GM18520 (cell line): ENCODE data around the gene SLC7A5.
"Not testable (repeated sequence)": the region's sequence is repeated elsewhere in the genome, so short reads cannot be mapped to it uniquely, and the experiment has no call there.

Experiments used
- ATAC-seq: cut with Tn5 transposase; IDR thresholded peaks from one replicate; pipeline ENCODE4 v1.9.1; 2021; ENCODE audit not compliant: unreplicated experiment

SLC7A5 gene

DNA sequence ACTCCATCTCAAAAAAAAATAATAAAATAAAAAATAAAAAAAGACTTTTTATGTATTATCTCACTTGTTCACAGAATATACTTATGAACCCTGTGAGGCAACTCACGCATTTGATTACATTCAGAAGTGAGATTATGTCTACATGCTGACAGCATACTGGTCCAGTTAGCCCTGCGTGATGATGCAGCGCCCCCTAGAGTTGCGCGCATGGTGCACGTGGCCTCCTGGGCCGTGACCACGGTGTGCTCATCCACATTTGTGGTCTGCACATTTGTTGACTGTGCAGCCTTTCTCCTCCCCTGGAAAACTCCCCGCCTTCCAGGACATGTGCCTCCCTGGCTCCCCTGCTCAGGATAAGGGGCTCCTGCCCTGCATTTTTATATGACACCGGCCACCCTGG is 20.5 kb upstream of the SLC7A5 start:
- ATAC-seq = not testable (repeated sequence)

DNA sequence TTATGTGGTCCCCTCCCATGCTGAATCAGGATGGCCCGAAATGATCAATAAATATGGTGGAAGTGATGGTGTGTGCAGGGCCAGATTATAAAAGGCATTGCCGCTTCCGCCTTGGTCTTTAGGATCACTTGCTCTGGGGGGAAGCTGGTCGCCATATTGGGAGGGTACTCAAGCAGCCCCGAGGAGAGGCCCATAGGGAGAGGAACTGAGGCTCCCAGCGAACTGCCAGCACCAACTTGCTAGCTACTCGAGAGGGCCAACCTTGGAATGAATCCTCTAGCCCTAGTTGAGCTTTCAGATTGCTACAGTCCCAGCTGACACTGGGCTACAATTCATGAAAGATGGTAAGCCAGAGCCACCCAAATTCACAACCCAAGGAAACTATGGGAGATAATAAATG is 19.0 kb upstream of the SLC7A5 start:
- ATAC-seq = not testable (repeated sequence)

GRCh38 chr16:87887931-87888330 is 18.6 kb upstream of the SLC7A5 start:
- ATAC-seq = not testable (repeated sequence)

DNA sequence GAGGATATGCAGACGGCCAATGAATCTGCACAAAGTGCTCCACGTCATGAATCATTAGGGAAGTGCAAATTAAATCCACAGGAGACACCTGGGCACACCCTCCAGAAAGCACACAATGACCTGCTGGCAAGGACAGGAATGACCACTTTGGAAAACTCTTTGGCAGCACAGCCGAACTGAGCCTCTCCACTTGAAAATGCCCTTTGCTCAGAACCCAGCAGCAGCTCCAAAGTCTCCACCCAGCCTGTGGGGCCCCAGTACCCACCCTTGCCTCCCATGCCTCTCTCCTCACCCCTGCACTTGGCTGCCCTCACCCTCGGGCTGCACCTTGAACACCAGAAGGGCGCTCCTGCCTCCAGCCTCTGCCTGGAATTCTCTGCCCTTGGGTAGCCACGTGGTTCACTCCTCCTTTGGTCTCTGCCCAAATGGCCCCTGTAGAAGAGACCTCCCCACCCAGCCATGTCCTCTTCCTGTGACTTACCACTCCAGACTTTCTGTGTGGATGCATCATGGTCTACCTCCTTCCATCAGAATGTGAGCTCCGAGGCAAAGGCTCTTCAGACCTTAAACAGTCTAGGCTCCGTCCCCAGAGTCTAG is 16.2 kb upstream of the SLC7A5 start:
- not testable (repeated sequence) for ATAC-seq

DNA sequence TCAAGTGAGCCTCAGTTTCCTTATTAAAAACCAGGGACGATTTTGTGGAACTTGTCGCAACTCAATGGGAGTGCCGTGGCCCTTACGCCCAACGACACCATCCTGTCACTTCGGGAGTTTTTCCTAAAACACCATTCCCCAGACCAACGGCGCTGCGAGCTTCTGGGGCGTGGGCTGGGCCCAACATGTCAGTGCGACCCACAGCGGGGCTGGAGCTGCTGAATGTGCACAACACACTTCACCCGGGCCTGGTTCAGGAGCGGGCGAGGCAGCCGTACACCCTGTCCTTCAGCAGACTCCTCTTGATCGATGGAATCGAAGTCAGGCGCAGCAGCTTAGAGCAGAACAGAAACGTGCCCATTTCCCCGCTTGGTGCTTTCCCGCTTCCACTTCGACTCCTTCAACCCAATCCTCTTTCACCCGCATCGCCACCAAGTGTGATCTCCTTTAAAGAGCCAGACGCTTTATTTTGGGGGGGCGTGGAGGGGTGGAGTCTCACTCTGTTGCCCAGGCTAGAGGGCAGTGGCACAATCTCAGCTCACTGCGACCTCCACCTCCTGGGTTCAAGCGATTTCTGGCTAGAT is 13.2 kb upstream of the SLC7A5 start:
- ATAC-seq = no peak

- ATAC-seq = no peak
Measured at GRCh38 chr16:87881324-87882200, 12.3 kb upstream of the SLC7A5 start.

GRCh38 chr16:87880117-87880696 is 10.9 kb upstream of the SLC7A5 start:
- ATAC-seq = no peak

- ATAC-seq = not testable (repeated sequence)
Measured at GRCh38 chr16:87879411-87880013, 10.2 kb upstream of the SLC7A5 start.

DNA sequence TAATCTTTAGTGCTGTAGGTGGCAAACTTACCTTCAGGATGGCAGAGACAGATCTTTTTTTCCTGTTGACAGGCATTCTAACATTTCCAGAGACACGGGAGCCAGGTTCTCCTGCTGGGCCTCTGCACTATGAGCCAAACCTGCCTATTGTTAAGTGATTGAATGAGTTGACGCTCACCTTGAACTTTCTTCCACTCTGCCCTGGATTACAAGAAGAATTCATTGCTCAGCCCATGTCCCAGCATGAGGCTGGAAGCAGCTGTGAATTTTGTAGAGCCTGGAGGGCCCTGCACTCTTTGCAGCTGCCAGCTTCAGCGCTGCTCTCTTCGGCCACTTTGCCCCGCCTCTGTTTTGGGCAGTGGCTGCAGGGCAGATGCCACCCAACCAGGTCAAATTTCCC is 9.4 kb upstream of the SLC7A5 start:
- ATAC-seq = no peak

- no peak for ATAC-seq
Measured at GRCh38 chr16:87877942-87878507, 8.7 kb upstream of the SLC7A5 start.

DNA sequence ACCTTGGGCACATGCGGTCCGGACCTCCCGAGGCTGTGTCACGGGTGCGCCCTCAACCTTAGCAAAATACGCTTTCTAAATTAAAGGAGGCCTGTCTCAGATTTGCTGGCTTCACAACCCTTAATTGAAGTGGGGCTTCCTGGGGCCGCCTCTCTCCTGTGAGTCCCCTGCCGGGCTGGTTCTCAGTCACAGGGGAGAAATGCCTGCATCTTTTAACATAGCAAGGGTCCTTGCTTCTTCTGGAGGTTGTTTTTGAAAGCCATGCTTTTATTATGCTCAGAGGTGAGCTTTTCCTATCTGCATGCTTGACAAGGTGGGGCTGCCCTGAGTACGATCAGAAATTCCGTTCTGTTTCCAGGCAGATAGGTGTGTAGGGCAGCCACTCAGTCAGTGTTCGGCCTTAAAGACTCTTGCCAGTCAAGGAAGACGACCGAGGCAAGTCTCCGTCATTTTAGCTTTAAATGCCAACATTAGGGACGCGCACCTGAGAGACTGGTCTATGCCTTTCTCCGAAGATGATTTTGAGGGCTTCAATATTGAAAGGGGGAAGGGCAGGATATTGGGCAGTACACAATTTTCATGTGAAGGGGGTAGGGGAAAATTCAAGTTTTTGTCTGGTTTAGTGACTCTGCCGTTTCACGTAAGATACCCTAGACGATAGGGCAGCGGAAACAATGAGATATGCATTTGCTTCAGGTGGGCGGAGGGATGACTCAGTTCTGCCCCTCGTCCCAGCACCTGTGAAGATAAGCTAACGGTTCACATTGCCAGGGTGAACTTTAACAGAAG is 5.5 kb upstream of the SLC7A5 start:
- no peak for ATAC-seq

DNA sequence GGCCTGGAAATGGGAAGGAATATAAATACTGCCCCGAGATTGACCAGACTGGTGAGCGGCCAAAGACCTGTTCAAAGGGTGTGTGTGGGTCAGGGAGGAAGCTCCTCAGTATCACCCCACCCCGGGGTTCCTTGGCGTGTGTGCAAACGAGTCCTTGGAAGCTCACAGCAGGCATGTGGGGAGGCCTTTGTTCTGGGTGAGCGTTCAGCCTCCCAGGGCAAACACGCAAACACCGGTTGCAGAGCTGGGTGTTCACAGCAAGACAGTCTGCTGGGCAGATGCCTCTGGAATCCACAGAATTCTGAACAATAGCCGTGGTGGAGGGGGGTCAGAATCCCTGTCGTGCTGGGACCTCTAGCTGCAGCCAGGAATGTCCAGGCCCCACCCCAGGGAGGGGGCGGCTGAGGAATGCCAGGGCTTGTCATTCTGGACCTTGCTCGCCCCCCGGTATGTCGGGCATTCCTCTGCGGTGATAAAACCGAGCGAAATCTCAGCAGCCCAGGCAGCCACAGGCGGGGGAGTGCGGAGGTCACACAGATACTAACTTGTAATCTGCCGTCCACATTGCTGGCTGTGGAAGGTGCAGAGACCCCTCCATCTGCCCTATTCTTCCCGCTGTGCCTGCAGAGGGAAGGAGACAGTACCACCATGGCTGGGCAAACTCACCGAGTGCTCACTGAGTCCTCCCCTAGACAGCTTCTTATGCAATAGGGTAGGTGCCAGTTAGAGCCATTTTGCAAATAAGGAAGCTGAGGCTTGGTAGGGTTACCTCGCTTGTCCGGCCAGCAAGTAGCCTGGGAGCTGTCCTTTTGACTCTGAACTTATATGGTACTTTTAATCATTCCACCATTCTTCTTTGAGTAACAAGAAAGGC is 1.3 kb upstream of the SLC7A5 start:
- ATAC-seq = not testable (repeated sequence)

DNA sequence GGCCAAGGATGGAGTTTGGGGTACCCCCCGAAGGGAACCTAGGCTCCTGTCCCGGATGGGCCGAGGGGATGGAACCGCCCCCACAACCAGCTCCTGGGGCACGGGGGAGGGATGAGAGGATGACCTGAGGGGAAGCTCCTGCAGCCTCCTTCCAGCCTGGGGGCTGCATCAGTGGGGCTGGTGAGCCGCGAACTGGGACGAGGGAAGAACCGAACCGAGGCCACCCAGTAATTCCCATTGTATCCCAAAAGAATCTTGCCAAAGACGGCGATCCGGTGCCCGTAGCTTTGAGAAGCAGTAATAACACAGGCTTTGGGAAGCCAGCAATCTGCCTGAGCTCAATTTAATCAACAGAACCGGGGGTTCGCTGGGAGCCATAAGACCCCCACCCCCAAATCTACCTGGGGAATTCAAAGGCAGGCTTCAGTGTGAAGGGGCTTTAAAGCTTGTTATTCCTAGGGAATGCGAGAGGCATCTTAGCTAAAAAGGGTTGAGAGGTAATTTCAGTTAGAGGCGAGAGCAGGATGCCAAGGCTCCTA is 641 bp upstream of the SLC7A5 start:
- ATAC-seq = not testable (repeated sequence)

- not testable (repeated sequence) for ATAC-seq
Measured at GRCh38 chr16:87868254-87869029, 865 bp downstream of the SLC7A5 start.

DNA sequence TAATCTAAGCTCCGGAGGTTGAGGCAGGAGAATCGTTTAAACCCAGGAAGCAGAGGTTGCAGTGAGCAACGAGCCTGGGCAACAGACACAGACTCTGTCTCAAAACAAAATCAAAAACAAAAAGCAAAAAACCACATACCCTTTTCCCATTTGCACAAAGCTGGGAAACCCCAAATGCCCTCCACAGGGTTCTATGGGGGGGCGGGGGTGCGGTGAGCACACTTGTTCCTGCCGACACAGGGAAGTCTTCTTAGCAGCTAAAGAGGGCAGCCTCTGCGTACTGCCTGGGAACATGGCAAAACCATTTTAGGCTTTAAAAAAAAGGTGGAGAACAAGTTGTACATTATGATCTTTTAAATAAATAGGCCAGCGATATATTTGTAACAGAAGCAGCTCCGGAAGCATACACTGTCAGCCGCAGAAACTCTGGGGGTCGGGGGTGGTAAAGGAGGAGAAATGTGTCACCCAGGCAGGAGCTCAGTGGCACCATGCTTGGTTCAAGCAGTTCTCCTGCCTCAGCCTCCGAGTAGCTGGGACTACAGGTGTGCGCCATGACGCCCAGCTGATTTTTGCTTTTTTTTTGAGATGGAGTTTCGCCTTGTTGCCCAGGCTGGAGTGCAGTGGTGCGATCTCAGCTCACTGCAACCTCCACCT is 3.3 kb downstream of the SLC7A5 start:
- not testable (repeated sequence) for ATAC-seq

- ATAC-seq = no peak
Measured at GRCh38 chr16:87864331-87864989, 4.8 kb downstream of the SLC7A5 start.

DNA sequence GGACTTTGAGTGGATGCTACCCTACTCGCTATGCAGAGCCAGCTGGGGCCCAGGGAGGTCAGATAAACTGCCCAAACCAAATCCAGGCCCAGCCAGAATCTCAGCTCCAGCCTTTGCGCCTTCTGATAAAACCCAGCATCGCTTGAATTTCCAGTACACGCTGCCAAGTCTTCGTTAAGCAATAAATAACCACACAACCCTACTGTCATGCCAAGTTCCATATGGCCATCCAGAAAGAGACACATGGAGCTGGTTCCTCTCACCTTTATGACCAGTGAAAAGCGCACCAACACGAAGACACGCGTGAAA is 6.0 kb downstream of the SLC7A5 start:
- not testable (repeated sequence) for ATAC-seq
